IPS DF 19.7 (cell line): ENCODE results near the gene AVPR2.

ENCODE experiments used
- DNase-seq: peaks from one replicate; pipeline ENCODE4 v3.0.0-alpha.2; 2013; ENCODE audit warnings: low read depth, low spot score

The AVPR2 gene

GRCh38 chrX:153932220-153932915 lies 27.9 kb downstream of the AVPR2 start:
- no peak for DNase-seq

- DNase-seq: no peak
Measured at GRCh38 chrX:153933748-153934147, 29.3 kb downstream of the AVPR2 start.

GRCh38 chrX:153934148-153934761 lies 29.8 kb downstream of the AVPR2 start:
- no peak for DNase-seq

GRCh38 chrX:153934762-153935325 lies 30.4 kb downstream of the AVPR2 start, which contains the start of gene NAA10:
TSS of gene NAA10 (minus strand) at chrX:153935037. CDS start at chrX:153934904, 133 bp downstream.
- DNase-seq: no peak

GRCh38 chrX:153935326-153935851 lies 30.9 kb downstream of the AVPR2 start:
- DNase-seq: no peak

- DNase-seq: no peak
Measured at GRCh38 chrX:153937056-153937455, 32.6 kb downstream of the AVPR2 start.

GRCh38 chrX:153938226-153938786 lies 33.8 kb downstream of the AVPR2 start:
- no peak for DNase-seq

GRCh38 chrX:153939573-153939972 lies 35.1 kb downstream of the AVPR2 start:
- DNase-seq: no peak

- DNase-seq: no peak
Measured at GRCh38 chrX:153941336-153942252, 37.1 kb downstream of the AVPR2 start.

GRCh38 chrX:153944140-153944799 lies 39.8 kb downstream of the AVPR2 start, which contains the start of gene RENBP:
TSS of gene RENBP (minus strand) at chrX:153944643. CDS start at chrX:153944610, 33 bp downstream.
- DNase-seq: no peak

- DNase-seq: no peak
Measured at GRCh38 chrX:153944800-153945150, 40.3 kb downstream of the AVPR2 start.

- DNase-seq: no peak
Measured at GRCh38 chrX:153945956-153946943, 41.8 kb downstream of the AVPR2 start.

GRCh38 chrX:153947009-153947769 lies 42.7 kb downstream of the AVPR2 start:
- no peak for DNase-seq

- no peak for DNase-seq
Measured at GRCh38 chrX:153948002-153948466, 43.6 kb downstream of the AVPR2 start.

GRCh38 chrX:153948847-153949805 lies 44.7 kb downstream of the AVPR2 start:
- DNase-seq: no peak

GRCh38 chrX:153950127-153950526 lies 45.7 kb downstream of the AVPR2 start:
- no peak for DNase-seq

GRCh38 chrX:153951683-153952372 lies 47.4 kb downstream of the AVPR2 start:
- no peak for DNase-seq
